Mucosa of rectum (tissue), 2 donors: Measurements from ENCODE around the gene UBE2O.

Experiments used
- H3K27ac ChIP-seq, 2 donors: one replicate each; pipeline ENCODE4 v1.7.0; 2013; ENCODE audit warnings: inconsistent platforms in 2 of 2, low read depth in 2 of 2, low read length in 2 of 2
- H3K27me3 ChIP-seq, 2 donors: one replicate each; pipeline ENCODE4 v1.7.0; 2013; ENCODE audit warnings: low read length in 2 of 2; ENCODE audit not compliant: control insufficient read depth in 2 of 2, insufficient read depth in 2 of 2
- H3K36me3 ChIP-seq, 2 donors: one replicate each; pipeline ENCODE4 v1.7.0; 2013; ENCODE audit warnings: low read length in 2 of 2; ENCODE audit not compliant: control insufficient read depth in 2 of 2, insufficient read depth in 2 of 2
- H3K4me1 ChIP-seq, 2 donors: one replicate each; pipeline ENCODE4 v1.7.0; 2013; ENCODE audit warnings: low read length in 2 of 2, mild to moderate bottlenecking in 1 of 2; ENCODE audit not compliant: control insufficient read depth in 2 of 2, insufficient read depth in 2 of 2
- H3K4me3 ChIP-seq, 2 donors: one replicate each; pipeline ENCODE4 v1.7.0; 2013; ENCODE audit warnings: low read length in 2 of 2
- H3K9ac ChIP-seq, 2 donors: one replicate each; pipeline ENCODE4 v1.7.0; 2013; ENCODE audit warnings: low read length in 2 of 2, low read depth in 1 of 2, mild to moderate bottlenecking in 1 of 2
- H3K9me3 ChIP-seq, 2 donors: one replicate each; pipeline ENCODE4 v1.7.0; 2013; ENCODE audit warnings: low read length in 2 of 2; ENCODE audit not compliant: control insufficient read depth in 2 of 2
- donor health status: healthy.
- donor health status: Normal muscosa, but diverticular disease.

Gene UBE2O

GRCh38 chr17:76404976-76405563, 47.9 kb downstream of the UBE2O start:
- Histone ChIP-seq H3K9me3 (no peaks in the 10 kb centered on the region), H3K27me3 (no peaks in the 10 kb centered on the region), H3K27ac (no peak overlapping the region), H3K4me1 (no peaks in the 10 kb centered on the region), H3K36me3 (peaks cover 27 to 31% of the 10 kb centered on the region in 2 donors), H3K9ac (no peak overlapping the region), H3K4me3 (no peak overlapping the region)

GRCh38 chr17:76404256-76404655, 48.7 kb downstream of the UBE2O start:
- no peaks in the 10 kb centered on the region for H3K4me1 ChIP-seq
- H3K36me3 ChIP-seq, result peaks cover 34 to 39% of the 10 kb centered on the region in 2 donors
- no peaks in the 10 kb centered on the region for H3K27me3 ChIP-seq
- no peak overlapping the region for H3K27ac ChIP-seq
- H3K9me3 ChIP-seq, result no peaks in the 10 kb centered on the region
- no peak overlapping the region for H3K9ac ChIP-seq
- no peak overlapping the region for H3K4me3 ChIP-seq

- H3K4me1 ChIP-seq, result no peaks in the 10 kb centered on the region
- H3K27me3 ChIP-seq, result no peaks in the 10 kb centered on the region
- H3K9me3 ChIP-seq, result no peaks in the 10 kb centered on the region
- no peak overlapping the region for H3K27ac ChIP-seq
- no peak overlapping the region for H3K4me3 ChIP-seq
- peaks cover 49 to 50% of the 10 kb centered on the region in 2 donors for H3K36me3 ChIP-seq
- no peak overlapping the region for H3K9ac ChIP-seq
Measured at GRCh38 chr17:76402711-76403110, 50.2 kb downstream of the UBE2O start.

- peaks cover 63 to 67% of the 10 kb centered on the region in 2 donors for H3K36me3 ChIP-seq
Measured at GRCh38 chr17:76399175-76400172, 53.5 kb downstream of the UBE2O start.

GRCh38 chr17:76398523-76399174, 54.3 kb downstream of the UBE2O start:
- no peak overlapping the region for H3K27ac ChIP-seq
- H3K4me1 ChIP-seq, result no peaks in the 10 kb centered on the region
- no peak overlapping the region for H3K4me3 ChIP-seq
- no peaks in the 10 kb centered on the region for H3K9me3 ChIP-seq
- H3K27me3 ChIP-seq, result no peaks in the 10 kb centered on the region
- no peak overlapping the region for H3K9ac ChIP-seq
- H3K36me3 ChIP-seq, result peaks cover 67 to 71% of the 10 kb centered on the region in 2 donors

More at GRCh38 chr17:76399175-76400172, 53.5 kb downstream of the UBE2O start:
- Histone ChIP-seq H3K27me3 (no peaks in the 10 kb centered on the region), H3K9ac (no peak overlapping the region), H3K4me3 (no peak overlapping the region), H3K9me3 (no peaks in the 10 kb centered on the region), H3K4me1 (no peaks in the 10 kb centered on the region), H3K27ac (no peak overlapping the region)

GRCh38 chr17:76397687-76398522, 55.0 kb downstream of the UBE2O start:
- Histone ChIP-seq H3K27me3 (no peaks in the 10 kb centered on the region), H3K9ac (no peak overlapping the region), H3K36me3 (peaks cover 66 to 73% of the 10 kb centered on the region in 2 donors), H3K4me1 (no peaks in the 10 kb centered on the region), H3K9me3 (no peaks in the 10 kb centered on the region), H3K4me3 (no peak overlapping the region), H3K27ac (no peak overlapping the region)

- Histone ChIP-seq H3K4me1 (no peaks in the 10 kb centered on the region), H3K9me3 (no peaks in the 10 kb centered on the region), H3K36me3 (peaks cover 59 to 67% of the 10 kb centered on the region in 2 donors), H3K27ac (no peak overlapping the region), H3K4me3 (no peak overlapping the region), H3K9ac (no peak overlapping the region), H3K27me3 (no peaks in the 10 kb centered on the region)
Measured at GRCh38 chr17:76397184-76397583, 55.8 kb downstream of the UBE2O start.

- H3K4me3 ChIP-seq, result no peak overlapping the region
- H3K27me3 ChIP-seq, result no peaks in the 10 kb centered on the region
- H3K9me3 ChIP-seq, result no peaks in the 10 kb centered on the region
- no peaks in the 10 kb centered on the region for H3K4me1 ChIP-seq
- no peak overlapping the region for H3K9ac ChIP-seq
- peaks cover 51 to 64% of the 10 kb centered on the region in 2 donors for H3K36me3 ChIP-seq
- no peak overlapping the region for H3K27ac ChIP-seq
Measured at GRCh38 chr17:76395980-76396379, 57.0 kb downstream of the UBE2O start.

- Histone ChIP-seq H3K4me3 (no peak overlapping the region), H3K27me3 (no peaks in the 10 kb centered on the region), H3K9ac (no peak overlapping the region), H3K9me3 (no peaks in the 10 kb centered on the region), H3K36me3 (peaks cover 39 to 46% of the 10 kb centered on the region in 2 donors), H3K27ac (no peak overlapping the region), H3K4me1 (no peaks in the 10 kb centered on the region)
Measured at GRCh38 chr17:76394166-76394565, 58.8 kb downstream of the UBE2O start.
